Ammon's horn (tissue), 1 donor: ENCODE measurements around the gene EFHD2.

Source experiments
- DNase-seq: peaks from one replicate; pipeline ENCODE4 v3.0.0-alpha.2; 2016; ENCODE audit warnings: low spot score

Gene EFHD2

DNA sequence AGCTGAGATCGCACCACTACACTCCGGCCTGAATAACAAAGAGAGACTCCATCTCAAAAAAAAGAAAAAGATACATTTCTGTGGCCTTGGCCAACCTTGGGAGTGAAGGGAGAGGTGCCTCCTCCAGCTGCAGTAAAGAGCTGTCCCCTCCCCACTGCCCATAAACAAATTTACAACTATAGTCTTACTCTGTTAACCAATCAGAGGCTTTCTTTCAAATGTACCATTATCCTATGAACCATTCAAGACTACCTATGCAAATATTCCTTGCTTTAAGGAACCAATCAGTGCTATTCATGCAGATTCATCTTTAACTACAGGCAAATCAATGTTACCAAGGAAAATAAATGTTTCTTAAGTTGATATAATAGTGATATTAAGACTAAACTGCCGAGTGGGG lies 67.2 kb downstream of the EFHD2 start:
- no peak for DNase-seq

DNA sequence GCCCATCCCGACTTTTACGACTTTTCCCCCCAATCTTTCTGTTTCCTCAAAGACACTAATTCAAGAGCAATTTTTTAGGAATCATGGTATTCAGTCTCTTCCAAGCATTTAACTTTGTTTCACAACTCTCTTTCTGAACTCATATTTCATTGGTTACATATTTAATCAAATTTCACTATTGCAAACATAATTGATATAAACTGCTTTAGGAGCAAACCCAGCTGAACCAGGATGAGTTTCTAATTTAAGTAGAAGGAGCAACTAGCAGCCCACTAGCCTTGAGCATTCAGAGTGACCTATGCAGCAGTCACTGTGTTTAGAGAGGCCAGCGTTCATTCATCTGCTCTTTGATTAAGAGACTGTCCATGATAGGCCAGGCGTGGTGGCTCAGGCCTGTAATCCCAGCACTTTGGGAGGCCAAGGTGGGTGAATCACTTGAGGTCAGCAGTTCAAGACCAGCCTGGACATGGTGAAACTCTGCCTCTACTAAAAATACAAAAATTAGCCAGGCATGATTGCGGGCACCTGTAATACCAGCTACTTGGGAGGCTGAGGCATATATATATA lies 68.0 kb downstream of the EFHD2 start:
- DNase-seq = no peak
